Smooth muscle cell of the brain vasculature (primary cell): ENCODE results near the gene SPRR2A.
"Not testable (repeated sequence)": the region's sequence is repeated elsewhere in the genome, so short reads cannot be mapped to it uniquely, and the experiment has no call there.

Experiments used
- DNase-seq: peaks from one replicate; pipeline ENCODE4 v3.0.0-alpha.2; 2012; ENCODE audit warnings: low read depth, low spot score

Gene SPRR2A

GRCh38 chr1:153057375-153057774 lies at the start of gene SPRR2A:
SPRR2A (minus strand) TSS chr1:153057512; CDS start chr1:153056735, 777 bp downstream.
- no peak for DNase-seq

GRCh38 chr1:153100245-153100644 lies 42.9 kb upstream of the SPRR2A start:
- no peak for DNase-seq

DNA sequence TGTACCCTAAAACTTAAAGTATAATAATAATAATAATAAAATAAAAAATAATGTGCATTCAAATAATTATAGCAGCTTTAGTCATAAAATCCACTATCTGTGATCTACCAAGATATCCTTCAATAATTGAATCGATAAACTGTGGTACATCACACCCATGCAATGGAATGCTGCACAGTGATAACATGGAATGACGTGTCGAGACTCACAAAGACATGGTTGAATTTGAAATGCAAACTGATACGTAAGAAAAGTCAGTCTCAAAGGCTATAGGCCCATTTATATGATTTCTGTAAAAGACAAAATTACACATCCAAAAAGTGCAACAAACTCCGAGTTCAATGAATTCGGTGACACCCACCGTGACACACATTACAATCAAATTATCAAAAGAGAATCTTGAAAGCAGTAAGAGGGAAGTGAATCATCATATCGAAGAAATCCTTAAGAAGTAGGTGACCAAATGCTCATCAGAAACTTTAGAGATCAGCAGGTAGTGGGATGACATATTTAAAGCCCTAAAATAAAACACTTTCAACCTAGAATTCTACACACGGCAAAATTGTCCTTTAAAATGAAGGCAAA lies 42.2 kb upstream of the SPRR2A start:
- DNase-seq, result no peak

GRCh38 chr1:153095764-153096163 lies 38.5 kb upstream of the SPRR2A start:
- DNase-seq, result no peak

DNA sequence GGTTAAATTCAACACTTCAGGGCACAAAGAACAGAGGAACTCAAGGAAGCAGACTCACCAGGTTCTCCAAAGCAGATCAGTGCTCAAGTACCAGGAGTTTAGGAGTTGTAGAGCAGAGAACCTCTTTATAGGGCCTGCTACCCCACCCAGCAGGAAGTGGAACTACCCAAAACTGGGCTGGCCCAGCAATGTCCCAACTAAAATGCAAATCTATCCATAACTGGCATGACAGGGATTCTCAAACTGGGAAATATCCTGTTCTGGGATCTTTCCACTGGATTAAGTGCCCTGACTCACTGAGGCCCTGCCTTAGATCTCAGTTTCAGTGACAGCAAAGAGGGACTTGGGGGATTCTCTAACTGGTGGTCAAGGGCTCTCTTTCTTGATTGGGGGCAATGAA lies 37.1 kb upstream of the SPRR2A start, which contains the start of gene SPRR2E:
SPRR2E (minus strand) TSS at position 101 of the 400 bp plus-strand sequence. CDS start 775 bp downstream, outside the sequence.
- DNase-seq, result no peak

DNA sequence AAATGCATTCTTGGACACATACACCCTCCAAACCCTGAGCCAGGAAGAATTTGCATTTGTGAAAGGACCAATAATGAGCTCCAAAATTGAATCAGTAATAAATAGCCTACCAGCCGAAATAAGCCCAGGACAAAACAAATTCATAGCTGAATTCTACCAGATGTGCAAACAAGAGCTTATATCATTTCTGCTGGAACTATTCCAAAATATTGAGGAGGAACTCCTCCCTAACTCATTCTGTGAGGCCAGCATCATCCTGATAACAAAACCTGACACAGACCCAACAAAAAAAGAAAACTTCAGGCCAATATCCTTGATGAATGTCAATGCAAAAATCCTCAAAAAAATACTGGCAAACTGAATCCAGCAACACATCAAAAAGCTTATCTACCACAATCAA lies 30.3 kb upstream of the SPRR2A start:
- no peak for DNase-seq

GRCh38 chr1:153081736-153082135 lies 24.4 kb upstream of the SPRR2A start:
- no peak for DNase-seq

DNA sequence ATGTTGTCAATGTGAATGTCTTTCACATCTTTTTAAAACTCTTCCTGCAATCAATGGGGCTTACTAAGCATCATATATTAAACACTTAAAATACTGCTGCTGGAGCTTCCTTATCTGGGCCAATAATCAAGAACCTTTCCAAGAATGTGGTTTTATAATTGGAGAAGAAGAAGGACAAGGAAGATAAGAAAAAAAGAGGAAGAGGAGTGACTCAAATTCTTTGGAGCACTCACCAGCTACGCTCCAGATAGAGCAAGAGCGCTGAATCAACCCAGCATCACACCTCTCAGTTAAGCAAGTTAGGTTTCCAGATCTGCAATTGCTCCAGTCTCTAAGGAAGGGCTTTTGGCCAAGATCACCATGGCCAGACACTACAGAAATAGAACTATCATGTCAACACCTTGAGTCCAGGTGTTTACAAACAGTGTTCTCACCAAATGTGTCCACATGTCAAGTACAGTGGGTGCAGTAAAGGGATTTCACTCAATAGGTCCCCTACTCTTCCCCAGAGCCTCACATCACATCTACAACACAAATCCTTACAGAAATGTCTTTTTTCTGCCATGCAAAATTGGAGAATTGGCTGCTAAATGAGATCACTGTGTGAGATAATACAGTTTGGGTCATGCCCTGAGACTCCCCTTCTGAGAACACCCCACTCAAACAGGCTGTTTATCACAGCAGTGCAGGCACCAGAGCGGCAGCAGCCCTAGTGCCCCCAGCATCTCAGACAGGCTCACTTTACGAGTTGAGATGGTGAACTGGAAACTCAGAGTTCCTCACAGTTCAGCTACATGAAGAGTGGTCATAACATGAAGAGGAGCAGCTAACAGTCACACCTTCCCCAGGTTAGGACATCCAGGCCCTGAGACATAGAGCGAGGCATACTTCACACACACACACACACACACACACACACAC lies 15.8 kb upstream of the SPRR2A start:
- no peak for DNase-seq

DNA sequence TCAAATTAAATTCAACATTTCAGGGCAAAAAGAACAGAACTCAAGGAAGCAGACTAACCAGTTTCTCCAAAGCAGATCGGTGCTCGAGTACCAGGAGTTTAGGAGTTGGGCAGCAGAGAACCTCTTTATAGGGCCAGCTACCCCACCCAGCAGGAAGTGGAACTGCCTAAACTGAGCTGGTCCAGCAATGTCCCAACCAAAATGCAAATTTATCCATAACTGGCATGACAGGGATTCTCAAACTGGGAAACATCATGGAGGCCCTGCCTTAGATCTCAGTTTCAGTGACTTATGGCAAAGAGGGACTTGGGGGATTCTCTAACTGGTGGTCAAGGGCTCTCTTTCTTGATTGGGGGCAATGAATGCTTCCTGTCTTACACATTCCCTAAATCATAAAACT lies 14.2 kb upstream of the SPRR2A start, which contains the start of gene SPRR2B:
SPRR2B (minus strand) TSS at position 101 of the 400 bp plus-strand sequence. CDS start 772 bp downstream, outside the sequence.
- DNase-seq, result no peak

- DNase-seq, result no peak
Measured at GRCh38 chr1:153070243-153070642, 12.9 kb upstream of the SPRR2A start.

- no peak for DNase-seq
Measured at GRCh38 chr1:153058826-153059784, 1.8 kb upstream of the SPRR2A start.

DNA sequence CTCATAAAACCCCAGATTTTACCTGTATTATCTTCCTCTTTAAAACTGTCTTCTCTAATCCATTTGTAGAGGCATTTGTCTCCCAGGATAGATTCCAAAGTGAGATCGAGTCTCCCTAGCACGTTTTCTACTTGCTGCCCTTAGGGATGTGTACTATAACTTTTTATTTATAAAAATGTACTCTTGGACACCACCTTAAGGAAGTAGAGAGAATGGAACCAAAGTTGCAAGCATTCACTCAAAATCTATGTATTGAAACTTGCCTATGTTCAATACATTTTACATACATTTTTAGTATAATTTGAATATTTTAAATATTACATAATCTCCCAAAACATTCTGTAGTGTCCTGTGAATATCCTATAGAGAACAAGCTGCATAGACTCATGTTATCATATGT lies 842 bp upstream of the SPRR2A start:
- DNase-seq, result no peak

- not testable (repeated sequence) for DNase-seq
Measured at GRCh38 chr1:153056111-153056510, 1.2 kb downstream of the SPRR2A start.

- no peak for DNase-seq
Measured at GRCh38 chr1:153049211-153049610, 8.1 kb downstream of the SPRR2A start.

DNA sequence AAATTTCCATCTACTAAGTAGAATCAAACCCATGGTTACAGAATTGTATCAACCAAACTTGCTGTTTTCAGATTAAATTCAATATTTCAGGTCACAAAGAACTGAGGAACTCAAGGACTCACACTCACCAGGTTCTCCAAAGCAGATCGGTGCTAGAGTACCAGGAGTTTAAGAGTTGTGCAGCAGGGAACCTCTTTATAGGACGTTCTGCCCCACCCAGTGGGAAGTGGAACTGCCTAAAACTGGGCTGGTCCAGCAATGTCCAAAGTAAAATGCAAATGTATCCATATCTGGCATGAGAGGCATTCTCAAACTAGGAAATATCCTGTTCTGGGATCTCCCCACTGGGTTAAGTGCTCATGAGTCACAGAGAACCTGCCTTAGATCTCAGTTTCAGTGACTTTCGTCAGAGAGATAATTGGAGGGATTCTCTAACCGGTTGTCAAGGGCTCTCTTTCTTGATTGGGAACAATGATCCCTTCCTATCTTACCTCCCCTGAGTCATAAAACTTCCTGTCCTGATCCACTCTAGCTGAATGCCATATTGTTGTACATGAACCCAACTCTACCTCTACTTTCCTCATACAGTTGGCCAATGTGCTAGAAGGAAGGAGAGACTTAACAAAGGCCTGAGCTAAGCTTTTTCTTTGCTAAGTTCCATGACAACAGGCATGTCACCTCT lies 16.2 kb downstream of the SPRR2A start, which contains the start of gene SPRR2D:
SPRR2D (minus strand) TSS at position 171 of the 682 bp plus-strand sequence. CDS start 774 bp downstream, outside the sequence.
- no peak for DNase-seq

GRCh38 chr1:153035211-153035610 lies 22.1 kb downstream of the SPRR2A start:
- DNase-seq, result no peak

DNA sequence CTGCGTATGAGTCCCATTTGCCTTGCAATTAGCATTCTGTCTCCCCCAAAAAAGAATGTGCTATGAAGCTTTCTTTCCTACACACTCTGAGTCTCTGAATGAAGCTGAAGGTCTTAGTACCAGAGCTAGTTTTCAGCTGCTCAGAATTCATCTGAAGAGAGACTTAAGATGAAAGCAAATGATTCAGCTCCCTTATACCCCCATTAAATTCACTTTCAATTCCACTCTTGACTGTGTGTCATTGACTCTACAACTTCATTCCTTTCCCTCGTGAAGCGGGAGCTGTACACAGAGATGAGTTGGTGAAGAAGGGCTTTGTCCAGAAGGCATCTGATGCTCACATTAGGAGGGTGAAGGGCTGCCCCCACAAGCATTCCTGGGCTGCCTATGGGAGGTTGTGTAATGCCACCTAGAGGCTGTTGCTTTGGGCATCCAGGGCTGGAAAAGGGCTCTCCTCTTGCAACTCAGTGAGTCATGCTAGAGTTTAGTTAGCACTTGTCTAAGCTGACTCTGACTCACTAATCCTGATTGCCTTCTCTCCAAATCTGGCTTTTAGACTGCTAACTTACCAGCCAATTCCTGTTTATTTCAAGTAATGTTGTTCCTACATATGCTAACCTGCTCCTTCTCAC lies 24.5 kb downstream of the SPRR2A start:
- DNase-seq, result no peak

GRCh38 chr1:153032073-153032472 lies 25.2 kb downstream of the SPRR2A start:
- DNase-seq, result no peak

GRCh38 chr1:153030895-153031294 lies 26.4 kb downstream of the SPRR2A start, which contains the start of gene SPRR1B:
SPRR1B (plus strand) TSS chr1:153031203; CDS start chr1:153032346, 1,143 bp downstream.
- DNase-seq, result no peak

- DNase-seq, result no peak
Measured at GRCh38 chr1:153028766-153029165, 28.5 kb downstream of the SPRR2A start.
